Aorta (tissue), 5 donors: Measurements from ENCODE around the gene MAP1LC3B2. TPM values are rescaled to one million over a fixed set of nuclear protein-coding genes. Genes with fewer than 3 reads are reported as not detected.

Source experiments
- ATAC-seq: fragments of 200-7000 bp; cut with Tn5 transposase; one replicate; pipeline ENCODE4 v1.9.1; 2022; ENCODE audit warnings: moderate library complexity; ENCODE audit not compliant: low FRiP score
- DNase-seq, 2 donors: peaks; one replicate each; pipeline ENCODE4 v3.0.0-alpha.2; 2020
- H3K27ac ChIP-seq, 2 donors: one replicate each; pipeline ENCODE4 v1.5.1; 2013; ENCODE audit warnings: low read length in 2 of 2, mild to moderate bottlenecking in 2 of 2, moderate library complexity in 2 of 2, control low read depth in 1 of 2, inconsistent platforms in 1 of 2, low read depth in 1 of 2
- H3K27me3 ChIP-seq, 2 donors: one replicate each; pipeline ENCODE4 v1.6.1; 2013; ENCODE audit warnings: control low read depth in 1 of 2, low read length in 1 of 2, mild to moderate bottlenecking in 1 of 2, moderate library complexity in 1 of 2; ENCODE audit not compliant: insufficient read depth in 2 of 2, control insufficient read depth in 1 of 2
- H3K36me3 ChIP-seq, 2 donors: one replicate each; pipeline ENCODE4 v1.6.1; 2013; ENCODE audit warnings: control low read depth in 1 of 2, low read length in 1 of 2, mild to moderate bottlenecking in 1 of 2; ENCODE audit not compliant: insufficient read depth in 2 of 2, control insufficient read depth in 1 of 2
- H3K4me1 ChIP-seq, 2 donors: one replicate each; pipeline ENCODE4 v1.6.1; 2013; ENCODE audit warnings: low read length in 2 of 2, control low read depth in 1 of 2, mild to moderate bottlenecking in 1 of 2, moderate library complexity in 1 of 2; ENCODE audit not compliant: insufficient read depth in 2 of 2, control insufficient read depth in 1 of 2
- H3K4me3 ChIP-seq, 2 donors: one replicate each; pipeline ENCODE4 v1.5.1; 2013; ENCODE audit warnings: low read length in 2 of 2, control low read depth in 1 of 2, mild to moderate bottlenecking in 1 of 2
- H3K9me3 ChIP-seq: one replicate; pipeline ENCODE4 v1.6.1; 2013; ENCODE audit warnings: mild to moderate bottlenecking, low read length; ENCODE audit not compliant: control insufficient read depth
- WGBS, 2 donors: extraction: QIAGEN DNeasy Blood & Tissue Kit; methylation state at CpG; one replicate each; pipeline ENCODE4 v1.1.7; 2013; 5-methylcytosine and 5-hydroxymethylcytosine counted together
- intact Hi-C, 2 donors: fragments of 100-400 bp; cut with DNase I; formaldehyde crosslinking; loops; one replicate each; pipeline versions ENCODE4 v1.14.2 to v1.15.0; 2022
- polyA plus RNA-seq, 2 donors: library from polyadenylated mRNA; stranded (reverse); fragments of 200-250 nt; gene quantifications; one replicate each; pipeline ENCODE4 v1.2.3, GENCODE V29; 2013
- total RNA-seq, 2 donors: library from RNA; stranded (reverse); fragmentation: NEBNext Ultra II Directional; extraction: Animal tissue kit (Norgen Biotek cat#: 25700); gene quantifications; one replicate each; pipeline ENCODE4 v1.2.1, GENCODE V29; 2021
- donor health status: healthy with polysubstance abuse.
- donor health status: Bipolar disorder and iron deficiency.
- donor health status: DM: no; HTN: no; CAD: no.
- donor health status: DM: no; HTN: no; CAD: no.
- donor health status: DM: yes; HTN: yes; CAD: no.

Gene MAP1LC3B2
- total and polyA plus RNA-seq, 4 donors, result 1.0 to 3.5 (median 2.7) TPM

GRCh38 chr12:116591855-116592637 lies 32.9 kb downstream of the MAP1LC3B2 start:
- Histone ChIP-seq H3K4me1 (peaks cover 2 to 3% of the 10 kb centered on the region in 2 donors), H3K9me3 (no peaks in the 10 kb centered on the region), H3K36me3 (no peaks in the 10 kb centered on the region), H3K4me3 (no peak overlapping the region), H3K27ac (peak overlapping the region in 1 of 2 donors; percentile 61), H3K27me3 (no peaks in the 10 kb centered on the region)
- WGBS, 2 donors, result 2 to 4% methylated on average over 11 of the region's 11 CpGs
- intact Hi-C loops, result loop anchor here (10.0 kb wide), 2 partner anchors 137 to 447 kb away; no protein-coding TSS in a partner anchor
- ATAC-seq, result peak; percentile 62
- DNase-seq, result no peak

- no peak overlapping the region for H3K27ac ChIP-seq
- H3K4me3 ChIP-seq, result no peak overlapping the region
- no peaks in the 10 kb centered on the region for H3K36me3 ChIP-seq
- 77 to 79% methylated on average over 8 of the region's 8 CpGs for WGBS, 2 donors
- DNase-seq (no peak), ATAC-seq (peak; percentile 15)
- no peaks in the 10 kb centered on the region for H3K9me3 ChIP-seq
- H3K27me3 ChIP-seq, result no peaks in the 10 kb centered on the region
- peaks cover 2 to 3% of the 10 kb centered on the region in 2 donors for H3K4me1 ChIP-seq
- intact Hi-C loops, result loop anchor here (10.0 kb wide), 2 partner anchors 138 to 448 kb away; no protein-coding TSS in a partner anchor
Observed at GRCh38 chr12:116592731-116593130, 33.5 kb downstream of the MAP1LC3B2 start.

GRCh38 chr12:116594325-116595038 lies 35.3 kb downstream of the MAP1LC3B2 start:
- H3K27ac ChIP-seq, result no peak overlapping the region
- peaks cover 2 to 3% of the 10 kb centered on the region in 2 donors for H3K4me1 ChIP-seq
- no peaks in the 10 kb centered on the region for H3K36me3 ChIP-seq
- ATAC-seq, result no peak
- WGBS, 2 donors, result 85 to 88% methylated on average over 12 of the region's 12 CpGs
- peak in 1 of 2 donors; percentile 80 for DNase-seq
- intact Hi-C loops, result loop anchor here (5.0 to 10.0 kb wide), 5 partner anchors 57 to 450 kb away; no protein-coding TSS in a partner anchor
- no peaks in the 10 kb centered on the region for H3K9me3 ChIP-seq
- no peaks in the 10 kb centered on the region for H3K27me3 ChIP-seq
- no peak overlapping the region for H3K4me3 ChIP-seq

- no peak overlapping the region for H3K27ac ChIP-seq
- intact Hi-C loops, result loop anchor here (5.0 to 10.0 kb wide), 5 partner anchors 58 to 450 kb away; no protein-coding TSS in a partner anchor
- no peaks in the 10 kb centered on the region for H3K9me3 ChIP-seq
- no peak overlapping the region for H3K4me3 ChIP-seq
- H3K4me1 ChIP-seq, result peaks cover 2 to 3% of the 10 kb centered on the region in 2 donors
- DNase-seq, result no peak
- WGBS, 2 donors, result 0 to 4% methylated on average over 1 of the region's 1 CpG
- H3K36me3 ChIP-seq, result no peaks in the 10 kb centered on the region
- ATAC-seq, result peak; percentile 62
- H3K27me3 ChIP-seq, result no peaks in the 10 kb centered on the region
Observed at GRCh38 chr12:116595186-116595585, 36.0 kb downstream of the MAP1LC3B2 start.

- Histone ChIP-seq H3K4me3 (no peak overlapping the region), H3K27me3 (no peaks in the 10 kb centered on the region), H3K27ac (no peak overlapping the region), H3K4me1 (peaks cover 2 to 3% of the 10 kb centered on the region in 2 donors), H3K9me3 (no peaks in the 10 kb centered on the region), H3K36me3 (no peaks in the 10 kb centered on the region)
- DNase-seq (no peak), ATAC-seq (no peak)
- intact Hi-C loops, result loop anchor here (5.0 to 10.0 kb wide), 5 partner anchors 58 to 451 kb away; no protein-coding TSS in a partner anchor
Observed at GRCh38 chr12:116595672-116596071, 36.5 kb downstream of the MAP1LC3B2 start.

- H3K27ac ChIP-seq, result no peak overlapping the region
- 85 to 86% methylated on average over 1 of the region's 1 CpG for whole genome bisulfite sequencing, 2 donors
- intact Hi-C loops, result loop anchor here (2.0 to 10.0 kb wide), 6 partner anchors 61 to 453 kb away; partner anchors contain the start of gene MED13L (in 1 of the 2)
Observed at GRCh38 chr12:116597886-116598285, 38.7 kb downstream of the MAP1LC3B2 start.

GRCh38 chr12:116598311-116599284 lies 39.4 kb downstream of the MAP1LC3B2 start:
- peaks cover 0 to 2% of the 10 kb centered on the region in 2 donors for H3K4me1 ChIP-seq
- ATAC-seq, result no peak
- no peak overlapping the region for H3K4me3 ChIP-seq
- intact Hi-C loops, result loop anchor here (2.0 to 10.0 kb wide), 6 partner anchors 61 to 454 kb away; partner anchors contain the start of gene MED13L (in 1 of the 2)
- H3K9me3 ChIP-seq, result no peaks in the 10 kb centered on the region
- 72 to 73% methylated on average over 22 of the region's 22 CpGs for WGBS, 2 donors
- no peaks in the 10 kb centered on the region for H3K27me3 ChIP-seq
- peak in 1 of 2 donors; percentile 67 for DNase-seq
- no peaks in the 10 kb centered on the region for H3K36me3 ChIP-seq
- H3K27ac ChIP-seq, result no peak overlapping the region

More at GRCh38 chr12:116597886-116598285, 38.7 kb downstream of the MAP1LC3B2 start:
- H3K36me3 ChIP-seq, result no peaks in the 10 kb centered on the region
- ATAC-seq (no peak), DNase-seq (no peak)
- H3K4me3 ChIP-seq, result no peak overlapping the region
- H3K9me3 ChIP-seq, result no peaks in the 10 kb centered on the region
- peaks cover 0 to 2% of the 10 kb centered on the region in 2 donors for H3K4me1 ChIP-seq
- H3K27me3 ChIP-seq, result no peaks in the 10 kb centered on the region
